Fibroblast of peridontal ligament (primary cell): ENCODE measurements around the gene SARS2.
A peak's percentile ranks its signal among the peaks of the same experiment; 100 is the strongest.

Experiments used
- DNase-seq: peaks from one replicate; pipeline ENCODE4 v3.0.0-alpha.2; 2010; ENCODE audit errors: extremely low read depth

Gene SARS2

DNA sequence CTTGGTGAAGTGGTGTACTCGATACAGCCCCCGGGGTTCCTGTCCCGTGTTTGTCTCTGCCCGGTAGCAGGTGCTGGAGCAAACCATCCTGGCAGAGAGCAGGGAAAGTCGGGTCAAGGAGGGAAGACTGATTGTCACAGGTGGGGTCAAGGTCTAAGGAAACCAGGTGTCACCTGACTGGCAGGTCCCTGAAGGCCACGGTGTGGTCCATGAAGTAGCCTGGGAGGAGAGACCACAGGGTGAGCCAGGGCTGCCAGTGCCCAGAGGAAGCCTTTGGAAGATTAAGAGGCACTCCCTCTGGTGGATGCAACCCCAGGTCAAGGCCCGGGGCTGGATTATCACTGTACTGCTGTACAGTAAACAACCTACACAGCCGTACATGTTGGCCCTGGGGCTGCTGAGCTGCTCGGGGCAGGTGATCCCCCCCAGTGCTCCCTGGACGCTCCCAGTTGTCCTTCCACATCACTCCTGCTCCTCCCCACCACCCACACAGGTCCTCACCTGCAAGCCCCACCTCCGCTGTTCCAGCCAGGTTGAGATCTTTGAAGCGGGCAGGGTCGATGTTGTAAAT is 12.6 kb downstream of the SARS2 start:
- DNase-seq: no peak

DNA sequence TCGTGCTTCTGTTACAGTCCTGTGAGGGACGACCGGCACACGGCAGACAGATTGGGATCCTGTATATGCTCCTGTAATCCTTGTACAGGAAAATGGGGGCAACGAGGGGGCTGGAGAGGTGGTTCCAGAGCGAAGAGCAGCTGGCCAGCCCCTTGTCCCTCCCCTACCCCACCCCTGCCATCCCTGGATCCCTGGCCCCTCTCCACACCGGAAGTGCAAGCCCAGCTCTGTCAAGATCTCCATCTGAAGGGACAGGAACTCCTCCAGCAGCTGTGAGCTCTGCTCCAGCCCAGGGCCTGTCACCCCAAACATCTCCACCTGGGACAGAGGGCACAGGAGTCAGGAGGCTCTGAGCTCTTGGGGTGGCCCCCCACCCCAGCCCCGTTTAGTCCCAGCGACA is 13.0 kb downstream of the SARS2 start:
- no peak for DNase-seq

DNA sequence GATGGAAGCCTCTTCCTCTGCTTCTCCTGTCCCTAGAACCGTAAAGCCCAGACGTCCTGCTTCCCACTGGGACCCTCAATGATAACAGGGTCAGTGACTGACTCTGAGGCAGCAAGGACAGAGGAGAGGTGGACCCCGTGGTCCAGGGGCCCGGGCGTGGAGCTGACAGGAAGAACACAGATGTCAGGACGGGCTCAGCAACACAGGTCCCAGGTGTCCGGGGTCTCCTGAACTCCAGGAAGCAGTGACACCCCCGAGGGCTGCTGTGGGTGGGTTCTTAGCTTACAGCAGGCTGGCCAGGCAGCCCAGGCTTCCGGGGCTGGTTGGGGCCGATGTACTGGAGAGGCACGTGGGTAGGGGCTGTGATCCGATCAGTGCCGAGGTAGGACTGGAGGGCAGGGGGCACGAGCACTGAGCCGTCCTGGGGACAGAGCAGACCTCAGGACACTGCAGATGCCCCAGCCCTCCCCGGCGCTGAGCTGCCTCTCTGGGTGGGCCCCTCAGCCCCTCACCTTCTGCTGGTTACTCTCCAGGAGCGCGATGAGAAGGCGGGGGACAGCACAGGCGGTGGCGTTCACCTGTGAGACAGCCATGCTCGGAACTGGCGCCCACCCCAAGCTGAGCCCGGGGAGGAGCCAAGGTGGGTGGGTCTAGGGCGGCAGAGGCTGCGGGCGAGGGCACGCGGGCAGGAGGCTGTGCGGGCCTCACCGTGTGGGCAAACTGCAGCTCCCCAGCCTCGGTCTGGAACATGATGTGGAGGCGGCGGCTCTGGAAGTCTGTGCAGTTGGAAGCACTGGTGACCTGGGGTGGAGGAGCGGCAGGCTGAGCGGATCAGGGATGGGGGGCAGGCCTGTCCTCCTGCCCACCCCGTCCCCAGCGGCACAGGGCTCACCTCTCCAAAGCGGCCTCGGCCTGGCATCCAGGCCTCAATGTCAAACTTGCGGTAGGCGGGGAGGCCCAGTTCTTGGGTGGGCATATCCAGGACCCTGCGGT is 14.9 kb downstream of the SARS2 start:
- no peak for DNase-seq

GRCh38 chr19:38913958-38914357 is 16.6 kb downstream of the SARS2 start:
- no peak for DNase-seq

DNA sequence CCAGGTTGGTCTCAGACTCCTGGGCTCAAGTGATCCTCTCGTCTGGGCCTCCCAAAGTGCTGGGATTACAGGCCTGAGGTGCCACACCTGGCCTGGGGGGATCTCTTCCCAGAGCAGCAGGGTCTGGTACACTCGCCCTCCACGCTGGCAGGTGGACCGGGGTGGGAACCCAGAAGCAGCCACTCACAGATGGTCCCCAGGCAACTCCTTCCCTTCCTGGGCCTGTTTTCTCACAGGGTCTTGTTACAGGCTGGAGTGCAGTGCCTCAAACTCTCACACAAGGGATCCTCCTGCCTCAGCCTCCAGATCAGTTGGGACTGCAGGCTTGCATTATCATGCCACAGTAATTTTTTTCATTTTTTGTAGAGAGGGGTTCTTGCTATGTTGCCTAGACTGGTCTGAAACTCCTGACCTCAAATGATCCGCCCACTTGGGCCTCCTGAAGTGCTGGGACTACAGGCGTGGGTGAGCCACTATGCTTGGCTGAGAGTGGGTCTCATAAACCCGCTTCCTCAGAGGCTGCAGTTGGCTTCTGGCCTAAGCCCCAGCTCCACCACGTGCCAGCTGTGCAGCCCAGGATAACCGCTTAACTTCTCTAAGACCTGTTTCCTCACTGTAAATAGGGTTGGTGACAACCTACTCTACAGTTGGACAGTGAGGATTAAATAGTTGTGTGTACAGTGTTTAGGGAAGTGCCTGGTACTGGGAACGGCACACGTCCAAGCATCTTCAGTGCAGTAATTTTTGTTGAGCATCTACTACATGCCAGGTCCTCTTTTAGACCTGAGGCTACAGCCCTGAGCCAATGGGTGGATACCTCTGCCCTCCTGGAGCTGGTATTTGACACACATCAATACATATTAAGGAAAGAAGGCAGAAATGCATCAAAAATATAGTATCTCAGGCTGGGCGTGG is 17.7 kb downstream of the SARS2 start:
- DNase-seq: no peak

DNA sequence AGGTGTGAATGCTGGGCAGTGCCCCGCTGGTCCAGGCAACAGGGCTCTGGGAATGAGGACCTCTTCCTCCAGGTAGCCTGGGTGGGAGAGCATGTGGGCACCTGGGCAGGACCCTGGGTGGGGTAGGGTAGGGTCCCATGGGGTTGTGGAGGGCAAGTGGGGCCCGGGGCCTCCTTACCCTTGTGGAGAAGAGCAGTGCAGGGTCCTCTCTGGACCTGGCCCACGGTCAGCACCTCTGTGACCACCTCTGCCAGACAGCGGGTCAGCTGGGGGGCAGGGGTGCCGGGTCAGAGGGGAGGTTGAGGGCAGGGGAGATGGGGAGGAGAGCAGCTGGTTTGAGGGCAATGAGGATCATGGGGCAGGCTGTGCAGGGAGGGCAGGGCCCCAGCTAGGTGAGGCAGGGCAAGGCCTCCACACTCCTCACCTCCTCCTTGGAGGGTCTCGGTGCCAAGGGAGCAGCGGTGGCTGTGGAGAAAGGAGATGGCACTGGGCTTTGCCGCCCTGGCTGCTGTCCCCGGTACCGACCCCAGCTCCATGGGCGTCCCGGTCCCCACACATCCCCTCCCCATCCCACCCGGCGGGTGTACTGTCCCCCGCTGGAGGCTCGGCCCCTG is 19.1 kb downstream of the SARS2 start:
- DNase-seq: no peak

DNA sequence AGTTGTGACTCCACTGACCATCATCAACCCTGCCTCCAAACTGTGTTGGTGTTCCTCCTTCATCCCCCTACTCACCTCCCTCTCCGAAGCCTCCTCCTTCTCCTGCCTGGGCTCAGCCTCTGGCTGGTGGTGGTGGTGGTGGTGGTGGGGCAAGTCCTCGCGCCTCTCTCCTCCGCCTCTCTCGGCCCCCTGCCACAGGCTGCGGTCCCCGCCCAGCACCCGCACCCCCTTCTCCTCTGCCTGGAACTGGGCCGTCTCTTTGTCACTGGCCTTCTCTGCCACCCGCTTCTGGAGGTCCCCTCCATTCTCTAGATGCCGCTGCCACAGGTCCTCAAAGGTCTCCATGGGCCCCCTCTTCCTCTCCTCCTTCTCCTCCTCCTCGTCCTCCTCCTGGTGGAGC is 20.1 kb downstream of the SARS2 start:
- no peak for DNase-seq

GRCh38 chr19:38908911-38909310 is 21.7 kb downstream of the SARS2 start:
- DNase-seq: no peak

DNA sequence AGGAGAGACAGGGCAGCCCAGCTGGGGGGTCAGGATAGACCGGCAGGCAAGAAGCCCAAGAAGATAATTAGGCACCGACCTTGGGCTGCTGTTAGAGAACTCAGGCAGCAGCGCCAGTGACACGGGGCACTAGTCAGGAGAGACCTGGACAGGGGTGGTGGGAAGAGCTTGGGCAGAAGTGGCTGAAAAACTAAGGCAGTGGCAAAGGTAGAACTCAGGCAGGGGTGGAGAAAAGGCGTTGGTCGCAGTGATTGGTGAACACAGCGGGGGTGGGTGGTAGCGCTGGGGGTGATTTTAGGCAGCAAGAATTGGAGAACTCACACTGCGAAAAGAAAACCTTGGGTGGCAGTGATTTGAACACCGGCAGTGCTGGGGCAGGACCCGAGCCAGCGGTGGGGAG is 22.9 kb downstream of the SARS2 start:
- no peak for DNase-seq

GRCh38 chr19:38907227-38907626 is 23.3 kb downstream of the SARS2 start:
- no peak for DNase-seq

DNA sequence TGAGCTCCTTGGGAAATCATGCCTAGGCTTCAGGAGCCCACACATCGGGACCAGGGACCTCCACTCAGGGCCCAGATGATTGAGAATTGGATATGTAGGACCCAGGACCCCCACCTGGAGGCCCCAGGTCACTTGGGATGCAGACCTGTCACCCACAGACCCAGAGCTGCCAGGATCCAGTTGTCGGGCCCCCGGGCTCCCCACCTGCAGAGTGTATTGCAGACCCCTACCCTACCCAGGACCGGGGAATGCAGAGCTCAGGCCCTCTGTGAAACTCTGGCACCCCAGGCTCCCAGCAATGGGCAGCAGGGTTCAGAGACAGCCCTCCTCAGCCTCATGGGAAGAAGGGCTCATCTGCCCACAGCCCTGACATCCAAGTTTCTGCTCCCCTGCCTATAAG is 24.9 kb downstream of the SARS2 start:
- DNase-seq: no peak

DNA sequence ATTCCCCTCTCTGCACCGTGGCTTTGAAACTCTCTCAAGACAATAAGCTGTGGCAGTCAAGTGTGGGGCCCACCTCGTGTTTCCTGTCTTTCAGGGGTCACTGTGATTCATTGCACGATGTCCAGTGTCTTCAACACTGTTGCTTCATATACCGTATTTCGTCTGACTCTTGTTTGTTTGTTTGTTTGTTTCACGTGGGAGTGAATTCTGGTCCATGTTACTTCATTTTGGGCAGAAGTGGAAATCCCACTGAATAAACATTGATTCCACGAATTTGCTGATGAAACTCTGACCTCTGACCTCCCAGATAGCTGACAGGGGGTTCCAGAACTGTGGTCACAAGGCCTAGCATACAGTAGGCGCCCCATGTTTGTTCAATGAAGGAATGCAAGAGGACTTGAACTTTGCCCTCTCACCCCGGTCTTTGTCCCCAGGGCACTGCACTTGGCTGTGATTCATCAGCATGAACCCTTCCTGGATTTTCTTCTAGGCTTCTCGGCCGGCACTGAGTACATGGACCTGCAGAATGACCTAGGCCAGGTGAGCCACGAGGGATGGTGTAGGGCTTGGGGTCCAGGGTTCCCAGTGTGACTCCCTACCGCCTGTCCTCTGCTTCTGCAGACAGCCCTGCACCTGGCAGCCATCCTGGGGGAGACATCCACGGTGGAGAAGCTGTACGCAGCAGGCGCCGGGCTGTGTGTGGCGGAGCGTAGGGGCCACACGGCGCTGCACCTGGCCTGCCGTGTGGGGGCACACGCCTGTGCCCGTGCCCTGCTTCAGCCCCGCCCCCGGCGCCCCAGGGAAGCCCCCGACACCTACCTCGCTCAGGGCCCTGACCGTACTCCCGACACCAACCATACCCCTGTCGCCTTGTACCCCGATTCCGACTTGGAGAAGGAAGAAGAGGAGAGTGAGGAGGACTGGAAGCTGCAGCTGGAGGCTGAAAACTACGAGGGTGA is 25.7 kb downstream of the SARS2 start:
- no peak for DNase-seq

GRCh38 chr19:38901683-38902082 is 28.9 kb downstream of the SARS2 start:
- DNase-seq: no peak

DNA sequence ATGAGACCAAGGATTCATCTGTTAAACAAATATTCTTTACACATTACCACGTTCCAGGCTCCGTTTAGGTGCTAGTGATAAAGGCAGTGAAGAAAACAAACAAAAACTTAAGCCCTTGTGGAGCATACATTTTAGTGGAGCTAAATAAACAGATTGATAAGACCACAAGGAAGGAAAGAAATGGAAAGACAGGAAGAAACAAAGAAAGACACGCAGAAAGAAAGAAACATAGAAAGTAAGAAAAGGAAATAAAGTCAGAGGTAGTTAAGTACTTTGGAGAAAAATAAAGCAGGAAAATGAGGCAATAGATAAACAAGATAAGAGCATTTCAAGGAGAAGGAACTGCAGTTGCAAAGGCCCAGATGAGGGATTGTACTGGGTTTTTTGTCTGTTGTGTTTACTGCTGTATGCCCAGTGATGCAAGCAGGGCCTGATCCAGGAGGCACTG is 29.8 kb downstream of the SARS2 start:
- DNase-seq: no peak

DNA sequence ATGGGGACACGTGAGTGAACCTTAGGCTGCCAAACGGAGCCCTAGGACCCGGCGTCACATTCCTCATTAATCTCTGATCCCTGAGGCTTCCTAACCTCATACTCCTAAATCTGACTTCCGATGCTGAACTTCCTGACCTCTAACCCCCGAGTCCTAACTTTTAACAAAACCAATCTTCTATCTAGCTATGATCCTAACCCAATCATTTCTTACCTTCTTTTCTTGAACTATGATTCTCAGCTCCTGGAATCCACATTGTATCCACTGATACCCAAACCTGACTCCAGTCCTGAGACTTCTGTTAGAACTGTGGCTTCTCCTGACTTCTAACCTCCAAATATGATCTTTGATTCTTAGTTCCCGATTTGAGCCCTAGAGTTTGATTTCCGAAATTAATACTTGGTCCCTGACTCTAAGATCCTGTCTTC is 30.3 kb downstream of the SARS2 start:
- DNase-seq: peak; percentile 54

GRCh38 chr19:38899447-38900201 is 30.9 kb downstream of the SARS2 start, which contains the start of the genes NFKBIB and SIRT2:
NFKBIB (plus strand) TSS chr19:38899969; CDS start chr19:38900033, 64 bp downstream.
SIRT2 (minus strand) TSS chr19:38899618; CDS start chr19:38899521, 97 bp downstream.
- peak; percentile 100 for DNase-seq

GRCh38 chr19:38898788-38899446 is 31.6 kb downstream of the SARS2 start:
- peak; percentile 25 for DNase-seq

- no peak for DNase-seq
Measured at GRCh38 chr19:38894968-38895367, 35.6 kb downstream of the SARS2 start.

GRCh38 chr19:38893341-38893771 is 37.2 kb downstream of the SARS2 start:
- DNase-seq: no peak
